ENCODE results near the gene AP3B2.
"Not testable (repeated sequence)": the region's sequence is repeated elsewhere in the genome, so short reads cannot be mapped to it uniquely, and the experiment has no call there.

Gene AP3B2

DNA sequence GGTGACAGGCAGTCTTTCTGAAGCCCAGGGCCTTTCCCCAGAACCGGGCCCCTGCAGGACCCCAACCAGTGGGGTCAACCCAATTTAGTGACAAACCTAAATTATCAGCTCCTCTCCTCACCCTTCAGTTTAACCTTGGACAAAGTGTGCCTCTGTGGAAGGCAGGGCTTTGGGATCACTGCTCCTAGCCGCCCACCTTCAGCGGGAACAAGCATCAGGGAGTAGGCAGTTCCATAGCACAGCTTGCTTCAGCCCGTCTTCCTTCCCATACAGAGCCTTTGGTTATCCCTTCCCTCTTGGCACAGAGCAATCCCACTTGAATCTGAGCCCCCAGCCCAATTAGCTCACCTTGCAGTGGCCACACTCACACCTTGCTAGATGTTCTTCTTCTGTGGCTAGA, 5.3 kb upstream of the AP3B2 start:
- no peak overlapping the region for H3K4me3 ChIP-seq (ENCODE audit: low read depth, low read length)
- DNase-seq (ENCODE audit: low read depth, low spot score), result no peak
- TF ChIP-seq, protein P1, sequence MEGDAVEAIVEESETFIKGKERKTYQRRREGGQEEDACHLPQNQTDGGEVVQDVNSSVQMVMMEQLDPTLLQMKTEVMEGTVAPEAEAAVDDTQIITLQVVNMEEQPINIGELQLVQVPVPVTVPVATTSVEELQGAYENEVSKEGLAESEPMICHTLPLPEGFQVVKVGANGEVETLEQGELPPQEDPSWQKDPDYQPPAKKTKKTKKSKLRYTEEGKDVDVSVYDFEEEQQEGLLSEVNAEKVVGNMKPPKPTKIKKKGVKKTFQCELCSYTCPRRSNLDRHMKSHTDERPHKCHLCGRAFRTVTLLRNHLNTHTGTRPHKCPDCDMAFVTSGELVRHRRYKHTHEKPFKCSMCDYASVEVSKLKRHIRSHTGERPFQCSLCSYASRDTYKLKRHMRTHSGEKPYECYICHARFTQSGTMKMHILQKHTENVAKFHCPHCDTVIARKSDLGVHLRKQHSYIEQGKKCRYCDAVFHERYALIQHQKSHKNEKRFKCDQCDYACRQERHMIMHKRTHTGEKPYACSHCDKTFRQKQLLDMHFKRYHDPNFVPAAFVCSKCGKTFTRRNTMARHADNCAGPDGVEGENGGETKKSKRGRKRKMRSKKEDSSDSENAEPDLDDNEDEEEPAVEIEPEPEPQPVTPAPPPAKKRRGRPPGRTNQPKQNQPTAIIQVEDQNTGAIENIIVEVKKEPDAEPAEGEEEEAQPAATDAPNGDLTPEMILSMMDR (IDR thresholded peaks at IDR 0.05; ENCODE audit: low read depth, low read length), result no peak
- in situ Hi-C loops (cut with HindIII; ENCODE audit: low sequenced_read_pairs), result no loop called here

DNA sequence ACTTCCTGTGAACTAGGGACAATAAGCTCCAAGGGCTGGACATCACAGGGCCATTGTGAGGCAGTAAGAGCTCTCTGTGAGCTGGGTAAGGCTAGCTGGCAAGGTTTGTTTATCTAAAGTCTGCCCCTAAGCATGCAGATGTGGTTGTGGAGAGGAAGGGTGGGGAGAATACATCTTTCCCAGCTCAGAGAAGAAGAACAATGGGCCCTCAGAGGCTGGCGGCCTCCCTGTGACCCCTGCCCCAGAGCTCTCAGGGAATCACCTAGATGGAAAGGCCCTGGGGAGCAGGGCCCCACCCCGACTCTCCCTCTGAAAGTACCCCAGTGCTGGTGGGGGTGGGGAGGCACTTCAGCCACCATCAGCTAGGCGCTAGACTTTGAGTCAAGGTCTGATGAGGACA, 4.3 kb upstream of the AP3B2 start:
- H3K4me3 ChIP-seq (ENCODE audit: low read depth, low read length), result no peak overlapping the region
- TF ChIP-seq, protein P1 (IDR thresholded peaks at IDR 0.05; ENCODE audit: low read depth, low read length), result no peak
- in situ Hi-C loops (cut with HindIII; ENCODE audit: low sequenced_read_pairs), result no loop called here
- no peak for DNase-seq (ENCODE audit: low read depth, low spot score)

DNA sequence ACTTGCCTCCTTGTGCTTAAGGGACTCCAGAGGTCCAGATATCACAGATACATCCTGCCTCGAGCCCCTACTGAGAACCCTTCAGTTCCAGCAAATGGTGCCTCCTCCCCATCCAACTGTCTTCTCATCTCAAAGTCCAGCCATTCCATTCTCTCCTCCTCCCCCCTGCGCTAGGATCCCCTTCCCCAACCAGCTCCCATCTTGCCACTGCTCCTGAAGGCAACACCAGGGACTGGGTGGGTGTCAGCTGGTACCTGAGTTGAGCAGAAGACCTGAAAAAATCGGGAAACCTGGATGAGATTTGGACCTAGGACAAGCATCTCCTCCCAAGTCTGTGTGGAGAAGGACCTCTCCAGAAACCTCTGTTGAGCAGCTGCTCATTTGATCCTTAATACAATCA, 2.4 kb upstream of the AP3B2 start:
- TF ChIP-seq, protein P1 (IDR thresholded peaks at IDR 0.05; ENCODE audit: low read depth, low read length), result no peak
- DNase-seq (ENCODE audit: low read depth, low spot score), result no peak
- in situ Hi-C loops (cut with HindIII; ENCODE audit: low sequenced_read_pairs), result no loop called here
- H3K4me3 ChIP-seq (ENCODE audit: low read depth, low read length), result no peak overlapping the region

DNA sequence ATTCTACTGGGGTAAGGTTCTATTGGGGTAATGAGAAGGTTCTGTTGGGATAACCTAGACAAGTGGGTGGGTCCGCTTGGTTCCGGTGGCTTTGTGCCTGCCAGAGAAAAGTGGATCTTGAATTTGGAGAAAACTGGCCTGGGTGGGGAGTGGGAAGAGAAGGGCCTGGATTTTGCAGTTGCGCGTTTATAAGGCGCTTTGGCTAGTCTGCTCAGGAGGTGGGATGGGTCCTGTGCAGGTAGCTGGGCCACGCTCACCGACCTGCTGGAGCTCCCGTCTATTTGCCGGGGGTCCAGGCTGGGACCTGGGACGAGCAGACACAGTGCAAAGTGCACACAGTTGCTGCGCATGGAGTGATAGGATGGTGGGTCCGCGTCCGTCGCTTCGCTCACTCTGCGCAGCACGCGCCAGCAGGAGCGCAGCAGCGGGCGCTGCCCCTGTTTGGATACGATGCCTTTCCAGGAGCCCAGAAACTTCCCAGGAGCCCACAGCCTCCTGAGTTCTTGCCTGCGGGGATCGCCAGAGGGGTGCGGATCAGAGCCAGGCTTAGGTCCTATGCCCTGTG, 1.3 kb upstream of the AP3B2 start:
- no peak for DNase-seq (ENCODE audit: low read depth, low spot score)
- no peak overlapping the region for H3K4me3 ChIP-seq (ENCODE audit: low read depth, low read length)
- TF ChIP-seq, protein P1 (IDR thresholded peaks at IDR 0.05; ENCODE audit: low read depth, low read length), result no peak
- in situ Hi-C loops (cut with HindIII; ENCODE audit: low sequenced_read_pairs), result no loop called here

DNA sequence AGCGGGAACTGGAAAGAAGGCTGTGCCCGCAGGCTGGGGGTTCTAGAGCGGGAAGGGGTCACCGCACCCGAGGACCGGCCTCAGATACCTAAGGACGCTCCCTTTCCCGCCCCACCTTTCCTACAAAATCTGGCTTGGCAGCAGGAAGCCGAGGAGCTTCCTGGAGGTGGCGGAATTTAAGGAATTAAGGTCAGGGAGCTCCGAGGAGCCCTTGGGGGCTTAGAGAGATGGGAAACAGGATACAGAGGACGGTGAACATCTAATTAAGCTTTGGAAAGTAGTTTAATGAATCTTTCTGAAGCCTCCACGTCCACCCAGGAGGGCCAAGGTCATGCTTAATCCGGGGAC, 507 bp upstream of the AP3B2 start:
- in situ Hi-C loops (cut with HindIII; ENCODE audit: low sequenced_read_pairs), result no loop called here
- DNase-seq (ENCODE audit: low read depth, low spot score), result no peak
- TF ChIP-seq, protein P1 (IDR thresholded peaks at IDR 0.05; ENCODE audit: low read depth, low read length), result no peak

DNA sequence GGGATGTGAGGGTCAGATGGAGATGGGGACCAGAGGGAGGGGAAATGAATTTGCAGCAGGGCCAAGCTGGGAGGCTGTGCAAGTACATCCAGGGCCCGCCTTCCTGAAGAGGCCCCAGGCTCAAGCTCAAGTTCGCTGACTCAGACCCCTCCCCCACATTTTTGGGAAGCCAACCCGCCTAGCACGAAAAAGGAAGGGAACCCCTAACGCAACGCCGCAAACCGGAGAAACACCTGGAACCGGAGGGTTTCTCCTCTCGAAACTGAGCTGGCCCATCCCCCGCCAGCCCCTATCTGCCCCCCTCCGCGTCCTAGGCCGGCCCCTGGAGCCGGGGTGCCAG, 624 bp downstream of the AP3B2 start:
- in situ Hi-C loops (cut with HindIII; ENCODE audit: low sequenced_read_pairs), result no loop called here
- no peak for DNase-seq (ENCODE audit: low read depth, low spot score)
- TF ChIP-seq, protein P1 (IDR thresholded peaks at IDR 0.05; ENCODE audit: low read depth, low read length), result no peak
- H3K4me3 ChIP-seq (ENCODE audit: low read depth, low read length), result peak overlapping the region; percentile 27

More for the DNA sequence above, 507 bp upstream of the AP3B2 start:
- peak overlapping the region; percentile 53 for H3K4me3 ChIP-seq (ENCODE audit: low read depth, low read length)

DNA sequence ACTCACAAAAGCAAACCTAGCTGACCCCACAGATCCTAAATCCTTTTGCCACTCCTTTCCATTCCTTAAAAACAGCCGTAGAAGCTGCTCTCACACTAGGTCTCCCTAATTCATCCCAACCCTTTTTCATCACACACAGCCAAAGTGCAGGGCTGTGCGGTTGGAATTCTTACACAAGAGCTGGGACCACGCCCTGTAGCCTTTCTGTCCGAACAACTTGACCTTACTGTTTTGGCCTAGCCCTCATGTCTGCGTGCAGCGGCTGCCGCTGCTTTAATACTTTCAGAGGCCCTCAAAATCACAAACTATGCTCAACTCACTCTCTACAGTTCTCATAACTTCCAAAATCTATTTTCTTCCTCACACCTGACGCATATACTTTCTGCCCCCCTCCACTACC, 3.8 kb downstream of the AP3B2 start:
- in situ Hi-C loops (cut with HindIII; ENCODE audit: low sequenced_read_pairs); H3K4me3 ChIP-seq (ENCODE audit: low read depth, low read length); DNase-seq (ENCODE audit: low read depth, low spot score): not testable (repeated sequence)

Data from astrocyte of the spinal cord (primary cell).